ENCODE measurements around the gene GNPNAT1. TPM values are rescaled to one million over a fixed set of nuclear protein-coding genes. Genes with fewer than 3 reads are reported as not detected.

Gene GNPNAT1
- total and polyA plus RNA-seq, 9 of the 15 experiments (the other 6 are each of a cell fraction or from before 2014, with no cell fraction given), result 15.8 to 27.7 (median 25.3) TPM

- TF ChIP-seq ZFP36 (IDR thresholded peaks at IDR 0.05; ENCODE audit: low read depth, low read length, partially characterized antibody) (no peak), ZNF707 (CRISPR knock-in tag; conservative IDR thresholded peaks at IDR 0.05) (no peak), ZNF444 (CRISPR knock-in tag; IDR thresholded peaks at IDR 0.05) (no peak), NR3C1 (CRISPR knock-in tag; IDR thresholded peaks at IDR 0.05) (no peak), CLOCK (CRISPR knock-in tag; IDR thresholded peaks at IDR 0.05; ENCODE audit: borderline replicate concordance) (no peak), NFE2L1 (tag; IDR thresholded peaks at IDR 0.05; ENCODE audit: borderline replicate concordance, low read depth) (no peak), ESRRB (CRISPR knock-in tag; IDR thresholded peaks at IDR 0.05; ENCODE audit: borderline replicate concordance) (no peak), ZNF785 (CRISPR knock-in tag; IDR thresholded peaks at IDR 0.05) (no peak), THAP12 (CRISPR knock-in tag; IDR thresholded peaks at IDR 0.05) (peak; percentile 63; the same call in 1 of the 2 replicates), KAT2B (IDR thresholded peaks at IDR 0.05; ENCODE audit: low read depth, low read length) (no peak)
- TF ChIP-seq, protein P1, sequence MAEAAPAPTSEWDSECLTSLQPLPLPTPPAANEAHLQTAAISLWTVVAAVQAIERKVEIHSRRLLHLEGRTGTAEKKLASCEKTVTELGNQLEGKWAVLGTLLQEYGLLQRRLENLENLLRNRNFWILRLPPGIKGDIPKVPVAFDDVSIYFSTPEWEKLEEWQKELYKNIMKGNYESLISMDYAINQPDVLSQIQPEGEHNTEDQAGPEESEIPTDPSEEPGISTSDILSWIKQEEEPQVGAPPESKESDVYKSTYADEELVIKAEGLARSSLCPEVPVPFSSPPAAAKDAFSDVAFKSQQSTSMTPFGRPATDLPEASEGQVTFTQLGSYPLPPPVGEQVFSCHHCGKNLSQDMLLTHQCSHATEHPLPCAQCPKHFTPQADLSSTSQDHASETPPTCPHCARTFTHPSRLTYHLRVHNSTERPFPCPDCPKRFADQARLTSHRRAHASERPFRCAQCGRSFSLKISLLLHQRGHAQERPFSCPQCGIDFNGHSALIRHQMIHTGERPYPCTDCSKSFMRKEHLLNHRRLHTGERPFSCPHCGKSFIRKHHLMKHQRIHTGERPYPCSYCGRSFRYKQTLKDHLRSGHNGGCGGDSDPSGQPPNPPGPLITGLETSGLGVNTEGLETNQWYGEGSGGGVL (CRISPR knock-in tag; IDR thresholded peaks at IDR 0.05), result no peak
- TF ChIP-seq, protein P2, sequence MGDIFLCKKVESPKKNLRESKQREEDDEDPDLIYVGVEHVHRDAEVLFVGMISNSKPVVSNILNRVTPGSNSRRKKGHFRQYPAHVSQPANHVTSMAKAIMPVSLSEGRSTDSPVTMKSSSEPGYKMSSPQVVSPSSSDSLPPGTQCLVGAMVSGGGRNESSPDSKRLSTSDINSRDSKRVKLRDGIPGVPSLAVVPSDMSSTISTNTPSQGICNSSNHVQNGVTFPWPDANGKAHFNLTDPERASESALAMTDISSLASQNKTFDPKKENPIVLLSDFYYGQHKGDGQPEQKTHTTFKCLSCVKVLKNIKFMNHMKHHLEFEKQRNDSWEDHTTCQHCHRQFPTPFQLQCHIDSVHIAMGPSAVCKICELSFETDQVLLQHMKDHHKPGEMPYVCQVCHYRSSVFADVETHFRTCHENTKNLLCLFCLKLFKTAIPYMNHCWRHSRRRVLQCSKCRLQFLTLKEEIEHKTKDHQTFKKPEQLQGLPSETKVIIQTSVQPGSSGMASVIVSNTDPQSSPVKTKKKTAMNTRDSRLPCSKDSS (IDR thresholded peaks at IDR 0.05; ENCODE audit: low read depth, partially characterized antibody), result no peak
- TF ChIP-seq, protein P3, sequence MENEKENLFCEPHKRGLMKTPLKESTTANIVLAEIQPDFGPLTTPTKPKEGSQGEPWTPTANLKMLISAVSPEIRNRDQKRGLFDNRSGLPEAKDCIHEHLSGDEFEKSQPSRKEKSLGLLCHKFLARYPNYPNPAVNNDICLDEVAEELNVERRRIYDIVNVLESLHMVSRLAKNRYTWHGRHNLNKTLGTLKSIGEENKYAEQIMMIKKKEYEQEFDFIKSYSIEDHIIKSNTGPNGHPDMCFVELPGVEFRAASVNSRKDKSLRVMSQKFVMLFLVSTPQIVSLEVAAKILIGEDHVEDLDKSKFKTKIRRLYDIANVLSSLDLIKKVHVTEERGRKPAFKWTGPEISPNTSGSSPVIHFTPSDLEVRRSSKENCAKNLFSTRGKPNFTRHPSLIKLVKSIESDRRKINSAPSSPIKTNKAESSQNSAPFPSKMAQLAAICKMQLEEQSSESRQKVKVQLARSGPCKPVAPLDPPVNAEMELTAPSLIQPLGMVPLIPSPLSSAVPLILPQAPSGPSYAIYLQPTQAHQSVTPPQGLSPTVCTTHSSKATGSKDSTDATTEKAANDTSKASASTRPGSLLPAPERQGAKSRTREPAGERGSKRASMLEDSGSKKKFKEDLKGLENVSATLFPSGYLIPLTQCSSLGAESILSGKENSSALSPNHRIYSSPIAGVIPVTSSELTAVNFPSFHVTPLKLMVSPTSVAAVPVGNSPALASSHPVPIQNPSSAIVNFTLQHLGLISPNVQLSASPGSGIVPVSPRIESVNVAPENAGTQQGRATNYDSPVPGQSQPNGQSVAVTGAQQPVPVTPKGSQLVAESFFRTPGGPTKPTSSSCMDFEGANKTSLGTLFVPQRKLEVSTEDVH (IDR thresholded peaks at IDR 0.05; ENCODE audit: low read depth, partially characterized antibody), result no peak
Measured at GRCh38 chr14:52729925-52730708, 61.3 kb downstream of the GNPNAT1 start, which contains the start of gene STYX (continued).
